Raji (cell line): Measurements from ENCODE around the gene KLHL2.

Experiments used
- POLR2A ChIP-seq: IDR thresholded peaks from 2 replicates; pipeline ENCODE4 v1.6.1; 2011; ENCODE audit warnings: low read depth, low read length, control low read depth; ENCODE audit not compliant: insufficient read depth

Gene KLHL2

DNA sequence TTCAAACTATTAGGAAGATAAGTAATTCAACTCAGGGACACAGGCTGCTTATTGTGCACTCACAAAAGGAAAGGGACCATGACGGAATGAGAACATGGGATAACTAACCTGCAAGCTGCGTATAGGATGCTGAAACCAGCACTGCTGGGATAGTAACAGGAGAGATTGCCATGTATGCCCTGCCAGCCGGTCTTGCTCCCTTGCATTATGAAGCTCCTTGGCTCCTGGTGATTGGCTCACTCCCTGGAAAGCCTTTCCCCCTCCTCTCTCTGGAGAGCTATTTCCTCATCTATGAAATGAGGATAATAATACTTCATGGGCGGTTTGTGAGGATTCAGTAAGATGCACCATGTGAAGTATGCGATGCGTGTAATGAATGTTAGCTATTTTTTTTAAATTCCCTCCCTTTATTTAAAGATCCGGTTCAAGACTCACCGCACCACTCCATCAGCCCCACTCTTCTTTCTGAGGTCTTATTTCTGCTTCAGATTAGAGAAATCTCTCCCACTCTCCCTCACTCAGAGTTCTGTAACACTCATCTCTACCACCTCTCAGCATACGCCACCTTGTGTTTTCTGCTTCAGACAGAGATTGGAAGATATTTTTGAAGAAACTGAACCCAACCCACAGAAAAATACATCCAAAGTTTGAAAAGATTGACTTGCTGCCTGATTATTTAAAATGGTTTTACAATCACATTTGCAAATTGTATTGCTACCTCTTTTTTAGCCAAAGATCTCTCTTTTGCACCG, 138.5 kb downstream of the KLHL2 start:
- no peak for TF ChIP-seq POLR2A

DNA sequence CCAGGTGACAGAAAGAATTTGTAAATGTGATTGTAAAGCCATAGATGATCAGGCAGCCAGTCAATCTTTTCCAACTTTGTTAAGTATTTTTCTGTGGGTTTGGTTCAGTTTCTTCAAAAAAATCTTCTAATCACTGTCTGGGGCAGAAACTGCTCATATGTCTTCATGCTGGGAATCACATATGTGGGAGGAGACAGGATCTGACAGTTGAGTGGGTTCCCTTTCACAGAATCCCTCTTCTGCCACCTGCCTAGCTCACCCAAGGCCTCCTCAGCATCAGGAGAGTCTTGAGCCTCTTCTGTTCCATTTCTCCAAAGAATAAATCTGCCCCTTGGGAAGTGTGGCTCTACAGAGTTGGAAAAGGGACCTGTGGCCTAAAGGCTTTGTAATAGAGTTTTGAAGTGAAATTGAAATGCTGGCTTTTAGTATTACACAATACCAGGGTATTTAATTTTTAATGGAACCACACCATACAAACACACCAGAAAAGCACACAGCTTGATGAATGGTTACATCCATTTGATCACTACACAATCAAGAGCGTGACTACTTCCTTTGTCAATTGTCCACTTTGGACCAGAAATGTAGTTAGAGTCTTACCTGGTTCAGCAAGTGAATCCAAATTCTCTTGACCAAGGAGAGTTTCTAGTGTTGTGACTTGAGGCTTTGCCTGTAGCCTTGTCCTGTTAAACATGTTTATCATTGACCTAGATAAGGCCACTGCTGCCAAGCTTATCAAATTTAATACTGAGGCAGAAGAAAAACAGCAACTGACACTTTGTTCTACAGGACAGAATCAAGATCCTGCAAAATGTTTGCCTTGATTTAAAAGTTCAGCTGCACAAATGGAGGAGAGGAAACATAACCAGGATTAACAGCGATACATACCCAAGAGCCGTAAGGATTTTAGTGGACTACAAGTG, 140.5 kb downstream of the KLHL2 start:
- no peak for TF ChIP-seq POLR2A

DNA sequence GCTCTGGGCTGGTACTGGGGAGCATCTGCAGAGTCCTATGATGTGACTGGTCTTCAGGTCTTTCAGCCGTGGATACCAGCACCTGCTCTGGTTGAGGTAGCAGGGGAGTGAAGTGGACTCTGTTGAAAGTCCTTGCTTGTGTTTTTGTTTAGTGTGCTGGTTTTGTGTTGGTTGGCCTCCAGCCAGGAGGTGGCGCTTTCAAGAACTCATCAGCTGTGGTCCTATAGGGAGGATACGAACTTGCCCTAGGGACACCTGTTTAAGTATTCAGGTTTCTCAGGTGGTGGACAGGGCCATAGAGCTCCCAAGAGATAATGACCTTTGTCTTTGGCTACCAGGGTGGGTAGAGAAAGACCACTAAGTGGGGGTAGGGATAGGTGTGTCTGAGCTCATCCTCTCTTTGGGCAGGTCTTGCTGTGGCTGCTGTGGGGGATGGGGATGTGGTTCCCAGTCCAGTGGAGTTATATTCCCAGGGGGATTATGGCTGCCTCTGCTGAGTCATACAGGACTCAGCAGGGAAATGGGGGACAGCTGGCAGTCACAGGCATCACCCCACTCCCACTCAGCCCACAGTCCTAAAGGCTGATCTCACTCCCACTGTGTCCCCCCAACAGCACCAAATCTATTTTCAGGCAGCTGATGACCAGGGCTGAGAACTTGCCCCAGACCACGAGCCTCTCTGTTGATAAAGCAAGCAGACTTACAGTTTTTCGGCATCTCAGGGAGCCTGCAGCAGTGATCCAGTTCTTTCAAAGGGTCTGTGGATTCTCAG, 144.2 kb downstream of the KLHL2 start:
- TF ChIP-seq POLR2A, result no peak

- no peak for TF ChIP-seq POLR2A
Measured at GRCh38 chr4:165355900-165356300, 148.5 kb downstream of the KLHL2 start.

- no peak for TF ChIP-seq POLR2A
Measured at GRCh38 chr4:165359506-165359905, 152.1 kb downstream of the KLHL2 start.

DNA sequence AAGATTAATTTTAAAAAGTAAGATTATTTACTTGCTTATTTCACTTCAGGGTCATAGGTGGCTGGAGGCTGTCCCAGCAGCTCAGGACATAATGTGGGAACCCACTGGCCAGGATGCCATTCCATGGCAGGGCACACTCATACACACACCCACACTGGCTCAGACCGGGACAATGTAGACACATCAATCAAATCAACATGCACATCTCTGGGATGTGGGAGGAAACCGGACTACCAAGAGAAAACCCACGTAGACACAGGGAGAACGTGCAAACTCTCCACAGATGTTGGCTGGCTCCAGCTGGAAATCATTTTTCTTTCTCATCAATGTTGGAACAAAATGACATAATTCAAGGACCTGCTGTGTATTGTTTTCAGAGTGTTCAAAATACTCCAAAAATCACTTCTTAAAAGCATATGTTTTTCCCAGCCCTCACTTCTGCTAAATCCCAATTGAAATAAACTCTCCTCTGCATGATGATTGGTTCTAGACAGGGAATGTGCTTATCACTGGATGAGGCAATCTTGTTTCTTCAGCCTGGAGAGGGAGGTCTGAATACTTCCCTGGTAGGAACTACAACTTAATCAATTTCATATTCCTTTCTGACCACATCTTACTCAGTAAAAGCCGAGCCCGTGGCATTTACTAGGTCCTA, 152.8 kb downstream of the KLHL2 start:
- TF ChIP-seq POLR2A, result no peak

DNA sequence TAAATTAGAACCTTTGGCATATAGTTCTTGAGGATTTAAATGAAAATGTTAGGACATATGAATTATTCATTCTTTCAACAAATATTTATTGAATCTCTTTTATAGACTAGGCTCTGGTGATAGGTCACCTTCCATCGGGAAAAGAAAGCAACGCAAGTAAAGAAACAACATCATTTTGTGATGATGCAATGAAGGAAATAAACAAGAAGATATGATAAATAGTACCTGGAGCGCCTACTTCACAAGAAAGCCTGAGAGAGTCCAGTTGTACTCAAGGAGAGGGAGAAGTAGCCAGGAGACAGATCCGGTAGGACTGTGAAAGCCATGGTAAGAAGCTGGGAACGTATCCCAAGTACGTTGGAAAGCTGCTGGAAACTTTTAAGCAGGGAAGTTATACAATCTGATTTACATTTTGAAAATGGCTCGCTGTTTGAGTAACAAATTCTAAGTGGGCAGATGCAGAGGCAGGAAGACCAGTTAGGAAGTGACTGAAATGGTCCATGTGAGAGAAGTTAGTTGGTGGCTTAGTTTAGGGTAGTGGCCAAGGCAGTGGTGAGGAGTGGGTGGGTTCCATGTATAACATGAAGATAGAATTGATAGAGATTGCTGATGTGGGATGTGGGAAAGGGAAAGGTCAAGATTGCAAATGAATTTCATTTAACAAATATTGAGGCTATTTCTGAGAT, 153.8 kb downstream of the KLHL2 start:
- no peak for TF ChIP-seq POLR2A

DNA sequence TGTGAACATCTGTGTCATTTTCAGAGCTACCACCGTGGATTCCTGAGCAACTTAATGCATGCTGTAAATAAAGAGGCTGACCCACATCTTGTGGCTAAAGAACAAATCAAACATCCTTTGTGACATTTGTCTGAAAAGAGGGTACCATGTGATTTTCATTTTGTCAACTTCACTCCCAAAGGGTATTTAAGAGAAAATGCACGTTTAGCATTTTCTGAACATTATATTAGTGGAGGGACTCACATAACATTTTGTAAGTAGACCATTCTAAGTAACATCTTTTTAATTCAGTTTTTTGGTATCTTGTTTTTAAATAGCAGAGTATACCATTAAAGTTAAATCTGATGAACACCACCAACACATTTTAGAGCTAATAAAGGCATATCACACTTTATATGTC, 154.4 kb downstream of the KLHL2 start:
- TF ChIP-seq POLR2A, result no peak

DNA sequence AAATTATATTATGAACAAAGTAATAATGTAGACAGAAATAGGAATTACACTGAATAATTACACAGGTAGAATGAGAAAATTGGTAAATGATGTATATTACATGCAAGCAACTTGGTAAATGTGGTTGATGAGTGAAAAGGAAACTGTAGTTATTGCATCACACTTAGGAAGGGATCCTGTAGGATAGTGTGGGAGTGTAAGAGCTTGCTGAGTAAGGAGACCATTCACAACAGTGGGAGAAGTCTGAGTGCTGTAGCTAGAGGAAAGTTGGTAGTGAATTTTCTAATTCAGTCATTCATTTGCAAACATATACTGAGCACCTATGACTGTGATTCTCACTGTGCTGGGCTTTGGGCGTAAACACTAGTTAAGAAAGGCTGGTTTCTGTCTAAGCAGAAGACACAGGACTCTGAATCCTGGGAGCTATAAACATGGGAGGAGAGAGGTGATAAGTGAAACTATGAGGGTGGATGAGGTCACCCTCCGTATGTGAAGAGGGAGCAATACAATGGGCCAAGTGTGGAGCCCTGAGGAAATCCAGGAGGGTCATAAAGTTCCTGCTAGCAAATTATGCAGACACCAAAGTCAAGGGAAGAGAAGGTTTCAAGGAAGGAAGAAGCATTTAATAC, 157.2 kb downstream of the KLHL2 start:
- TF ChIP-seq POLR2A, result no peak

DNA sequence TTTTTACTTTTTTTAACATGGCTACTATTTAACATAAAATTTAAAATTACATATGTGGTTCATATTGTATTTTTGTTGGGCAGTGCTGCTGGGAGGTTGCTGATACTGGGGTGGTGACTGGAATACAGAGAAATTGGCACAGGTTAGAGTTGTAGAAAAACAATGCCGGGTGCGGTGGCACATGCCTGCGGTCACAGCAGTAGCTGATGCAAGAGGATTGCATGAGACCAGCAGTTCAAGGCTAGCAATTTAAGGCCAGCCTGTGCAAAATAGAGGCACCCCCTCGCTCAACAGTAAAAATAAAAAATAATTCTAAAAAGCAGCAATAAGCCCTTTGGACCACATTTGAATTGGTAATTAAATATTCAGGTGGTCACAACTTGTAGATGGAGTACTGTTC, 159.7 kb downstream of the KLHL2 start:
- no peak for TF ChIP-seq POLR2A

DNA sequence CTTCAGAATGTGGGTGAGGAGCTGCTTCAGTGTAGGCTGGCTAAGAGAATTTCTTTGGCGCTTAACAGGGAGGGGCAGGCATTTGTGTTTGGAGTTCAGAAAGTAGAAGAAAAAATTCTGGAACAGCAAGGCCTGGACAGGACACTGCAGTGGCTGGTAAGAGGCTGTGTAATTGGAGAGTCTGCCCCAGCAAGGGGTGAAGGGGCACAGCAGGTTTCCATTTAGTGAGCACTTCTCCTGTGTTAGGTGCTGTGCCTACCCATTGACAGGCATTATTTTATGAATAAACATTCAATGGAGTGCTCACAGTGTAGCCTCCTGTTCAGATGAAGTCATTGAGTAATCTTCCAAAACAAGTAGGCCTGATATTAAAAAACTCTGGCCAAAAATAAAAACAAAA, 160.8 kb downstream of the KLHL2 start:
- TF ChIP-seq POLR2A, result no peak

DNA sequence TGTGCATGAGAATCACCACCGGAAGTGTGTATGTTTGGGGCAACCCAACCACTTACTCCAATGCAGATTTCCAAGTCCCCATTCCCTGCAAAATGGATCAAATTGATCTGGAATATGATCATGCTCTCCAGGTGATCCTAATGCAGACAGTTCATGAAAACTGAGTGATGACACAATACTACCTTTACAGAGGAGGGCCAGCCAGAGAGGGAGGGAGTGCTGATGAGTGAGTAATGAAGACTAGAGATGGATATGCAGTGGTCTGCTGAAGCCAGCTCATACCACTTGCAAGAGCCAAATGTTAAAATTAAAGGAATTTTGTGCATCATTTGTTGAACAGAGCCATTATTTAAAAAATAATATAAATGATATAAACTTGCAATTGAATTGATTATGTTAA, 161.2 kb downstream of the KLHL2 start:
- no peak for TF ChIP-seq POLR2A

DNA sequence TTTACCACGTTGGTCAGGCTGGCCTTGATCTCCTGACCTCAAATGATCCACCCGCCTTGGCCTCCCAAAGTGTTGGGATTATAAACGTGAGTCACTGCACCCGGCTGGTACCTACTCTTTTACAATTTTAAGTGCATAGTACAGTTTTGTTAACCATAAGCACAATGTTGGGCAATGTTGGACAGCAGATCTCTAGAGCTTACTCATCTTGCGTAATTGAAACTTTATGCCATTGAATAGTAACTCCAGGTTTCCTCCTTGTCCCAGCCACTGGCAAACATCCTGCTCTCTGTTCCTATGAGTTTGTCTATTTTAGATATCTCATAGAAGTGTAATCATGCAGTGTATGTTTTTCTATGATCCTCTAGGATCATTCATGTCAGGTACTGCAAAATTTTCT, 162.2 kb downstream of the KLHL2 start:
- no peak for TF ChIP-seq POLR2A

- no peak for TF ChIP-seq POLR2A
Measured at GRCh38 chr4:165370530-165370929, 163.2 kb downstream of the KLHL2 start.
